Central memory CD8-positive, alpha-beta T cell (primary cell): ENCODE data around the gene PRTG.

Source experiments
- ATAC-seq: fragments of 150-1000 bp; cut with Tn5 transposase; replicated peaks from 2 replicates; pipeline ENCODE4 v1.10.0; 2022; ENCODE audit warnings: mild to moderate bottlenecking, moderate FRiP score, moderate number of reproducible peaks; ENCODE audit not compliant: poor library complexity, severe bottlenecking; ENCODE audit errors: extremely low read depth
- DNase-seq, 2 donors: peaks; one replicate each; pipeline ENCODE4 v3.0.0; 2021; ENCODE audit warnings: low spot score in 2 of 2
- H3K27ac Mint-ChIP-seq: one replicate; pipeline ENCODE4 v1.8.0; 2022; ENCODE audit warnings: low read depth, mild to moderate bottlenecking, moderate library complexity, mixed read lengths
- H3K27me3 Mint-ChIP-seq: one replicate; pipeline ENCODE4 v1.8.0; 2022; ENCODE audit warnings: mixed read lengths
- H3K36me3 Mint-ChIP-seq: one replicate; pipeline ENCODE4 v1.8.0; 2022; ENCODE audit warnings: mild to moderate bottlenecking, moderate library complexity, mixed read lengths; ENCODE audit not compliant: insufficient read depth
- H3K4me1 Mint-ChIP-seq: one replicate; pipeline ENCODE4 v1.8.0; 2022; ENCODE audit warnings: mixed read lengths
- H3K4me3 Mint-ChIP-seq: one replicate; pipeline ENCODE4 v1.8.0; 2022; ENCODE audit warnings: mild to moderate bottlenecking, moderate library complexity, mixed read lengths
- H3K9me3 Mint-ChIP-seq: one replicate; pipeline ENCODE4 v1.8.0; 2022; ENCODE audit warnings: mixed read lengths

Gene PRTG

GRCh38 chr15:55683376-55683775 lies 59.6 kb downstream of the PRTG start:
- Mint-ChIP-seq H3K4me3 (no peak overlapping the region), H3K36me3 (no peaks in the 10 kb centered on the region), H3K9me3 (no peaks in the 10 kb centered on the region), H3K4me1 (no peaks in the 10 kb centered on the region), H3K27ac (no peak overlapping the region), H3K27me3 (no peaks in the 10 kb centered on the region)
- ATAC-seq (no peak), DNase-seq (no peak)

- no peak for DNase-seq
- H3K4me3 Mint-ChIP-seq, result no peak overlapping the region
- H3K36me3 Mint-ChIP-seq, result no peaks in the 10 kb centered on the region
- H3K9me3 Mint-ChIP-seq, result no peaks in the 10 kb centered on the region
- ATAC-seq, result no peak
- no peaks in the 10 kb centered on the region for H3K4me1 Mint-ChIP-seq
- no peak overlapping the region for H3K27ac Mint-ChIP-seq
- no peaks in the 10 kb centered on the region for H3K27me3 Mint-ChIP-seq
Measured at GRCh38 chr15:55681631-55682030, 61.3 kb downstream of the PRTG start.

- no peak overlapping the region for H3K27ac Mint-ChIP-seq
- no peak for DNase-seq
- no peaks in the 10 kb centered on the region for H3K4me1 Mint-ChIP-seq
- ATAC-seq, result no peak
- no peaks in the 10 kb centered on the region for H3K36me3 Mint-ChIP-seq
- H3K27me3 Mint-ChIP-seq, result peaks cover 15% of the 10 kb centered on the region
- H3K9me3 Mint-ChIP-seq, result no peaks in the 10 kb centered on the region
- H3K4me3 Mint-ChIP-seq, result no peak overlapping the region
Measured at GRCh38 chr15:55676507-55676906, 66.4 kb downstream of the PRTG start.

DNA sequence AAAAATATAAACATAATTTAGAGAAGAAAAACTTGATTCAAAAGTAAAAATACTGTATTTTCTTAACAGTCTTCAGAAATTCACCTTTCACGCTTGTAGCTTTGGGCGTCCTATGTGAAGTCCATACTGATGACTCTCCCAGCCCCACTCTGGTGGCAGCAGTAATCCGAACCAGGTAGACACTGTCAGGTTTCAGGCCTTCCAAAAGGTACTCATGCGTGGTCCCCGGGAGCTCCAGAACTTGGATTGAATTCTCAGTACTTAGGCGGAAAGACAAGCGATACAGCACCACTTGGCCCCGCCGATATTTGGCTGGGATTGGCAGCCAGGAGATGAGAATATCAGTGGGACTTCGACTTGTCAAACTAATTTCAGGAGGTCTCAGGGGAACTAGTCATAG lies 69.7 kb downstream of the PRTG start:
- peaks cover 25% of the 10 kb centered on the region for H3K27me3 Mint-ChIP-seq
- H3K4me3 Mint-ChIP-seq, result no peak overlapping the region
- no peak overlapping the region for H3K27ac Mint-ChIP-seq
- ATAC-seq (no peak), DNase-seq (no peak)
- H3K4me1 Mint-ChIP-seq, result no peaks in the 10 kb centered on the region
- no peaks in the 10 kb centered on the region for H3K36me3 Mint-ChIP-seq
- H3K9me3 Mint-ChIP-seq, result no peaks in the 10 kb centered on the region

GRCh38 chr15:55669270-55669669 lies 73.7 kb downstream of the PRTG start:
- ATAC-seq, result no peak
- Mint-ChIP-seq H3K4me1 (no peaks in the 10 kb centered on the region), H3K27me3 (peaks cover 21% of the 10 kb centered on the region), H3K27ac (no peak overlapping the region), H3K4me3 (no peak overlapping the region), H3K36me3 (no peaks in the 10 kb centered on the region), H3K9me3 (no peaks in the 10 kb centered on the region)
- DNase-seq, result no peak

GRCh38 chr15:55665605-55666227 lies 77.2 kb downstream of the PRTG start:
- Mint-ChIP-seq H3K27me3 (peaks cover 12% of the 10 kb centered on the region), H3K36me3 (no peaks in the 10 kb centered on the region), H3K4me3 (no peak overlapping the region), H3K4me1 (no peaks in the 10 kb centered on the region), H3K9me3 (no peaks in the 10 kb centered on the region), H3K27ac (no peak overlapping the region)
- no peak for DNase-seq
- ATAC-seq, result no peak

GRCh38 chr15:55661428-55661827 lies 81.5 kb downstream of the PRTG start:
- Mint-ChIP-seq H3K27me3 (peaks cover 8% of the 10 kb centered on the region), H3K4me1 (no peaks in the 10 kb centered on the region), H3K36me3 (no peaks in the 10 kb centered on the region), H3K4me3 (no peak overlapping the region), H3K9me3 (no peaks in the 10 kb centered on the region), H3K27ac (no peak overlapping the region)
- ATAC-seq (no peak), DNase-seq (no peak)

DNA sequence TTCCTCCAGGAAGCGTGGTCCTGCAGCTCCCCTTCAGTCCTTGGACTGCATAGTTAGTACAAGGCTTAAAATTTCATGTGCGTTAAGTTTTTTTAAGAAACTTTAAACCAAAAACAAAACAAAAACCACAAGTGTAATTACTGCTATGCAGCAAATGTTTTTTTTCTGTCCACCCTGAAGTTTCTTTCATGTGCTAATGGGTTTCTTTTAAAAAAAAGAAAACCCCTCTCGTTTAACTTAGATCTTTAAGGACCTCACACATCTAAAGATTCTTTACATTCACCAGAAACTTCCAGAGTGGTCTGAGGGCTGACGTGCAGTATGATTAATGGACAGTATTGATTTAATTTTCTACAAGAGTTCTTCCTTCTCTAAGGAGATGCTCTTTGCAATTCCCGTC lies 82.8 kb downstream of the PRTG start:
- no peak overlapping the region for H3K4me3 Mint-ChIP-seq
- DNase-seq, result no peak
- H3K9me3 Mint-ChIP-seq, result no peaks in the 10 kb centered on the region
- H3K36me3 Mint-ChIP-seq, result no peaks in the 10 kb centered on the region
- no peak overlapping the region for H3K27ac Mint-ChIP-seq
- H3K4me1 Mint-ChIP-seq, result no peaks in the 10 kb centered on the region
- no peak for ATAC-seq
- peaks cover 8% of the 10 kb centered on the region for H3K27me3 Mint-ChIP-seq

DNA sequence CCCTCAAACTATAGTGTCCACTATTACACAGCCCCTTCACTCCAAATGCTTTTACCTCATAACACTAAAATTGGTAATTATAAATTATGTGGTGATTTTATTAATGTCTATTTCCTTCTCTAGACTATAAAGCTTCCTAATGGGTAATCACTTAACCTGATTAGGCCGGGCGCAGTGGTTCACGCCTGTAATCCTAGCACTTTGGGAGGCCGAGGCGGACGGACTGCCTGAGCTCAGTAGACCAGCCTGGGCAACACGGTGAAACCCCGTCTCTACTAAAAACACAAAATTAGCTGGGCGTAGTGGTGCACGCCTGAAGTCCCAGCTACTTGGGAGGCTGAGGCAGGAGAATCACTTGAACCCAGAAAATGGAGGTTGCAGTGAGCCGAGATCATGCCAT lies 83.5 kb downstream of the PRTG start:
- H3K27me3 Mint-ChIP-seq, result peaks cover 8% of the 10 kb centered on the region
- H3K4me1 Mint-ChIP-seq, result no peaks in the 10 kb centered on the region
- no peak overlapping the region for H3K27ac Mint-ChIP-seq
- no peak for ATAC-seq
- H3K9me3 Mint-ChIP-seq, result no peaks in the 10 kb centered on the region
- H3K36me3 Mint-ChIP-seq, result no peaks in the 10 kb centered on the region
- no peak overlapping the region for H3K4me3 Mint-ChIP-seq
- no peak for DNase-seq

DNA sequence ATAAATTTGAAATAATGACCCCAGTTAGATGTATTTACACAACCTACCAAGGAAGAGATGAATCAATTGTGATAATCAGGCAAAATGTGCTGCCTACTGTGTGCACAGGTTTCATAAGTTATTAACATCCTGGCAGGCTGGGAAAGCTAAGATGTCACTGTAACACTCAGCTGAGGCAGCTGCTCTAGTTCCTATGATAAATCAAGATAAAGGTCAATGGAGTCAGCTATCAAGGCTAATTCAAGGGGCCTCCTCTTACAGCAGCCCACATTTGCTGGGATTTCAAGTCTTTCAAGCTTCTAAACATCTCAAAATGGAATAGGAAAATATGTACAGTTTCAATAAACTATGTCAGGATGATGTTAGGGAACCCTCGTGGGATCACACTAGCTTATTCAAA lies 84.1 kb downstream of the PRTG start:
- H3K4me3 Mint-ChIP-seq, result no peak overlapping the region
- DNase-seq (no peak), ATAC-seq (no peak)
- H3K27me3 Mint-ChIP-seq, result peaks cover 8% of the 10 kb centered on the region
- no peaks in the 10 kb centered on the region for H3K4me1 Mint-ChIP-seq
- H3K27ac Mint-ChIP-seq, result no peak overlapping the region
- no peaks in the 10 kb centered on the region for H3K9me3 Mint-ChIP-seq
- no peaks in the 10 kb centered on the region for H3K36me3 Mint-ChIP-seq

DNA sequence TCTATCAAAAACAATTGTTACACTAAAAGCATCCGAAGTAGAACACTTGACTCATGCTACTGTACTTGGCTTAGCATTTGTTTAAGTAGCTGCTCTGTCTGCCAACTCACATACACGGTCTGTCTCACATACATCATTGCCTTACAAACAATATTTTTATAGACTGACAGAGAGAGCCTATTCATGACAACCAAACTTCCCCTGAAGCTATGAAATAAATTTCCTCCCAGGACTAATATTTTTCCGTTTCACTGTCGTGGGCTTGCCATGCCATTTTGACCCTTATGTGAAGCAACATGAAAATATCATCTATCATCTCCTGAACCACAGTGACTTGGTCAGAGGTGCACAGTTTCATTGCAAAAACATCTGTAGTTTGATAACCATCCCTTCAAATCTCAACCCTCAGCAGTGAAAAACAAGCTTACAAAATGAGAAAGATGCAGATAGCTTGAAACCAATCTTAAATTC lies 88.4 kb downstream of the PRTG start:
- ATAC-seq, result no peak
- no peaks in the 10 kb centered on the region for H3K36me3 Mint-ChIP-seq
- no peaks in the 10 kb centered on the region for H3K9me3 Mint-ChIP-seq
- no peak overlapping the region for H3K4me3 Mint-ChIP-seq
- no peak overlapping the region for H3K27ac Mint-ChIP-seq
- H3K4me1 Mint-ChIP-seq, result no peaks in the 10 kb centered on the region
- DNase-seq, result no peak
- no peaks in the 10 kb centered on the region for H3K27me3 Mint-ChIP-seq

DNA sequence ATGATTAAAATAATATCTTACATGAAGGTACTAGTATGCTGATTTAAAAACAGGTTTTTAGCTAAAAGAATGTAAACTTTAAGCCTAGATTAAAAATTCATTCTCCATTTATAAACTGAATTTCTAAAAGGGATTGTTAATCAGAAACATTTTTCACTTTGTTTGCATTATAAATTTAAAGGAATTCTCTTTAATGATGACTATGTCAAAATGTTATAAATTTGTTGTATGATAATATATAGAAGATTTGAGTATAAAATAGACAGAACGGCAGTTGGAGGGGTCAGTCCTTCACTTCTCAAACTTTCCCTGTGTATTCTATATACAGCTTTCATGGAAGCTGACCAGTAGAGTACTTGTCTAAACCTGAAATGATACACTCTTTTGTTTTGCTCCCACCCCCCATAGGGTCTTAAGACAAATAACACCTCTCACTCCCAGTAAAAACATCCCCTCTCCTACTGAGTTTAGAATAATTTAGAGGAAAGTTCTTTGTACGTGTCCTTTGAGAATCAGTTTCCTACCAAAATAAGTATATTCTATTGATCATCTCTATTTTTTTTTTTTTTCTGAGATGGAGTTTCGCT lies 90.0 kb downstream of the PRTG start:
- no peaks in the 10 kb centered on the region for H3K36me3 Mint-ChIP-seq
- no peak overlapping the region for H3K4me3 Mint-ChIP-seq
- H3K4me1 Mint-ChIP-seq, result no peaks in the 10 kb centered on the region
- no peaks in the 10 kb centered on the region for H3K9me3 Mint-ChIP-seq
- no peak for ATAC-seq
- no peaks in the 10 kb centered on the region for H3K27me3 Mint-ChIP-seq
- no peak overlapping the region for H3K27ac Mint-ChIP-seq
- DNase-seq, result no peak

- Mint-ChIP-seq H3K36me3 (no peaks in the 10 kb centered on the region), H3K9me3 (no peaks in the 10 kb centered on the region), H3K27me3 (no peaks in the 10 kb centered on the region), H3K4me3 (no peak overlapping the region), H3K4me1 (no peaks in the 10 kb centered on the region), H3K27ac (no peak overlapping the region)
- DNase-seq (no peak), ATAC-seq (no peak)
Measured at GRCh38 chr15:55652359-55652758, 90.6 kb downstream of the PRTG start.
